K562 (cell line): ENCODE measurements around the gene NLRP10. TPM values are rescaled to one million over a fixed set of nuclear protein-coding genes. Genes with fewer than 3 reads are reported as not detected.

Experiments used
- CSDE1 ChIP-seq, 2 experiments: fragments of 450-650 bp; IDR thresholded peaks; 2 replicates each; pipeline ENCODE4 v1.6.1; 2016; ENCODE audit warnings: mild to moderate bottlenecking in 1 of 2
- DEAF1 ChIP-seq: fragments of 450-650 bp; formaldehyde crosslinking; IDR thresholded peaks from 2 replicates; pipeline ENCODE4 v1.4.0; 2020; ENCODE audit warnings: mild to moderate bottlenecking, moderate library complexity
- EP400 ChIP-seq: fragments of 450-650 bp; IDR thresholded peaks from 2 replicates; pipeline ENCODE4 v1.6.1; 2017; ENCODE audit warnings: antibody characterized with exemption, mild to moderate bottlenecking, moderate library complexity
- ESRRA ChIP-seq: fragments of 450-650 bp; IDR thresholded peaks from 2 replicates; pipeline ENCODE4 v1.6.1; 2014; ENCODE audit warnings: low read depth, mild to moderate bottlenecking, moderate library complexity, borderline replicate concordance
- FOS ChIP-seq: IDR thresholded peaks from 3 replicates; pipeline ENCODE4 v1.6.1; 2011; ENCODE audit not compliant: insufficient read length; ENCODE audit errors: extremely low read depth
- FOXK2 ChIP-seq, 2 experiments: fragments of 450-650 bp; IDR thresholded peaks in 1 of 2; conservative IDR thresholded peaks in 1 of 2; 2 replicates each; pipeline ENCODE4 v1.6.1; 2016; ENCODE audit warnings: low read depth in 2 of 2, mild to moderate bottlenecking in 1 of 2
- MECOM ChIP-seq: fragments of 250-450 bp; sonication (Bioruptor Pico); IDR thresholded peaks from 2 replicates; pipeline ENCODE4 v1.8.0; 2022; ENCODE audit warnings: inconsistent platforms
- NELFE ChIP-seq: IDR thresholded peaks from 2 replicates; pipeline ENCODE4 v1.6.1; 2011; ENCODE audit warnings: mild to moderate bottlenecking; ENCODE audit not compliant: insufficient read depth, insufficient read length
- NKRF ChIP-seq: fragments of 450-650 bp; IDR thresholded peaks from 2 replicates; pipeline ENCODE4 v1.6.1; 2016; ENCODE audit warnings: borderline replicate concordance
- POLR2A ChIP-seq: fragments of 450-650 bp; conservative IDR thresholded peaks from 2 replicates; pipeline ENCODE4 v1.6.1; 2016
- POLR2AphosphoS5 ChIP-seq: IDR thresholded peaks from 2 replicates; pipeline ENCODE4 v1.6.1; 2011; ENCODE audit warnings: mild to moderate bottlenecking, low read depth, low read length, moderate library complexity; ENCODE audit not compliant: control insufficient read depth, insufficient read depth
- PREB ChIP-seq: sonication (generic); formaldehyde crosslinking; IDR thresholded peaks from 2 replicates; pipeline ENCODE4 v1.8.1; 2023; ENCODE audit warnings: mild to moderate bottlenecking, missing genetic modification reagents
- TAF1 ChIP-seq: IDR thresholded peaks from 2 replicates; pipeline ENCODE4 v1.6.1; 2011; ENCODE audit warnings: mild to moderate bottlenecking, low read length, moderate library complexity; ENCODE audit not compliant: insufficient read depth, control insufficient read depth, severe bottlenecking; ENCODE audit errors: extremely low read depth
- TAF9B ChIP-seq: fragments of 450-650 bp; IDR thresholded peaks from 2 replicates; pipeline ENCODE4 v1.6.1; 2018; ENCODE audit warnings: mild to moderate bottlenecking; ENCODE audit not compliant: partially characterized antibody
- TEAD1 ChIP-seq, 2 experiments: fragments of 450-650 bp in 1 of 2; sonication (generic) in 1 of 2; formaldehyde crosslinking; IDR thresholded peaks; 2 replicates each; pipeline versions ENCODE4 v1.4.0 to v1.8.0; 2020 to 2022; ENCODE audit warnings: mild to moderate bottlenecking in 2 of 2, missing genetic modification reagents in 1 of 2
- TFE3 ChIP-seq: fragments of 450-650 bp; formaldehyde crosslinking; IDR thresholded peaks from 2 replicates; pipeline ENCODE4 v1.4.0; 2020; ENCODE audit warnings: mild to moderate bottlenecking, mixed read lengths
- UBTF ChIP-seq, 2 experiments: IDR thresholded peaks; 2 replicates each; pipeline ENCODE4 v1.6.1; 2012; ENCODE audit warnings: improper control_type of control experiment in 2 of 2, low read depth in 2 of 2, low read length in 2 of 2, borderline replicate concordance in 1 of 2
- polyA plus RNA-seq, 8 experiments: library from polyadenylated mRNA; depleted of rRNA in 4 of 8; stranded (reverse) in 5 of 8; unstranded in 3 of 8; fragments of >200 nt; fragmentation: Nextera tagmentation in 2 of 8; fragmentation: Illumina TruSeq in 1 of 8; extraction: Ambion mirVana in 2 of 8; extraction: Trizol in 1 of 8; gene quantifications; 2 replicates each; pipeline versions ENCODE4 v1.2.1 to v1.2.3, GENCODE V29; 2011 to 2014; ENCODE audit warnings: inconsistent platforms in 1 of 8, missing spikeins in 1 of 8
- total RNA-seq, 7 experiments: library from RNA; depleted of rRNA in 6 of 7; stranded (reverse); fragments of >200 nt in 6 of 7; fragmentation: Illumina TruSeq in 2 of 7; extraction: Trizol in 2 of 7; gene quantifications; 2 replicates each; pipeline versions ENCODE4 v1.2.1 to v1.2.3, GENCODE V29; 2011 to 2021; ENCODE audit warnings: low replicate concordance in 1 of 7

The NLRP10 gene
- total and polyA plus RNA-seq, 9 of the 15 experiments (the other 6 are each of a cell fraction or from before 2014, with no cell fraction given) = 0.04 to 0.14 (median 0.09) TPM; not detected in 6

- TF ChIP-seq UBTF (IDR thresholded peaks at IDR 0.05; ENCODE audit: borderline replicate concordance in 1 of 2, low read depth in 2 of 2, low read length in 2 of 2) (0 out of 4 replicates have a peak, but pooled peaks of 1 of the 2 experiments have one; percentile 46), POLR2A (peak; percentile 85), TAF9B (peak; percentile 65), DEAF1 (peak; percentile 77), NKRF (peak; percentile 66; the same call in 1 of the 2 replicates), FOXK2 (conservative IDR thresholded peaks at IDR 0.05 in 1 of 2, IDR thresholded peaks at IDR 0.05 in 1 of 2; ENCODE audit: low read depth in 2 of 2) (peak; percentile 90 to 91), TEAD1 (CRISPR knock-in tag; IDR thresholded peaks at IDR 0.05) (peak; percentile 95), TFE3 (peak; percentile 75), ESRRA (peak; percentile 31; the same call in 1 of the 2 replicates), PREB (0 out of 2 replicates have a peak, but pooled peaks have one; percentile 30), NELFE (no peak), CSDE1 (IDR thresholded peaks at IDR 0.05) (no peak), EP400 (peak; percentile 79), FOS (peak; percentile 92), POLR2AphosphoS5 (peak; percentile 55; the same call in 1 of the 2 replicates), MECOM (no peak), TAF1 (peak; percentile 43)
Measured at GRCh38 chr11:7986768-7987559, 21.7 kb upstream of the NLRP10 start, which contains the start of gene EIF3F (continued).
